HG02884 (cell line): ENCODE data around the gene UBE3D.
"Not testable (repeated sequence)": the region's sequence is repeated elsewhere in the genome, so short reads cannot be mapped to it uniquely, and the experiment has no call there.

Experiments
- ATAC-seq: cut with Tn5 transposase; IDR thresholded peaks from one replicate; pipeline ENCODE4 v1.9.1; 2021; ENCODE audit warnings: mild to moderate bottlenecking, moderate library complexity; ENCODE audit not compliant: unreplicated experiment

Gene UBE3D

GRCh38 chr6:82921258-82921657, 144.4 kb downstream of the UBE3D start:
- no peak for ATAC-seq

GRCh38 chr6:82917346-82918064, 148.1 kb downstream of the UBE3D start:
- ATAC-seq = no peak

GRCh38 chr6:82915666-82916065, 150.0 kb downstream of the UBE3D start:
- no peak for ATAC-seq

- no peak for ATAC-seq
Observed at GRCh38 chr6:82914511-82914910, 151.1 kb downstream of the UBE3D start.

GRCh38 chr6:82910820-82911219, 154.8 kb downstream of the UBE3D start:
- no peak for ATAC-seq

GRCh38 chr6:82910395-82910794, 155.2 kb downstream of the UBE3D start:
- ATAC-seq = no peak

GRCh38 chr6:82909551-82909950, 156.1 kb downstream of the UBE3D start:
- ATAC-seq = no peak

- no peak for ATAC-seq
Observed at GRCh38 chr6:82908661-82909060, 157.0 kb downstream of the UBE3D start.

- no peak for ATAC-seq
Observed at GRCh38 chr6:82906951-82907350, 158.7 kb downstream of the UBE3D start.

- ATAC-seq = no peak
Observed at GRCh38 chr6:82906489-82906888, 159.2 kb downstream of the UBE3D start.

- ATAC-seq = no peak
Observed at GRCh38 chr6:82904860-82905259, 160.8 kb downstream of the UBE3D start.

GRCh38 chr6:82904257-82904656, 161.4 kb downstream of the UBE3D start:
- ATAC-seq = no peak

- no peak for ATAC-seq
Observed at GRCh38 chr6:82902290-82902689, 163.4 kb downstream of the UBE3D start.

- no peak for ATAC-seq
Observed at GRCh38 chr6:82894653-82895259, 170.9 kb downstream of the UBE3D start.

- ATAC-seq = no peak
Observed at GRCh38 chr6:82893889-82894652, 171.6 kb downstream of the UBE3D start.

GRCh38 chr6:82891503-82891902, 174.1 kb downstream of the UBE3D start:
- ATAC-seq = not testable (repeated sequence)

GRCh38 chr6:82891076-82891475, 174.6 kb downstream of the UBE3D start:
- no peak for ATAC-seq

GRCh38 chr6:82890240-82890639, 175.4 kb downstream of the UBE3D start:
- ATAC-seq = no peak

- ATAC-seq = no peak
Observed at GRCh38 chr6:82889143-82889542, 176.5 kb downstream of the UBE3D start.

- ATAC-seq = no peak
Observed at GRCh38 chr6:82882363-82883023, 183.1 kb downstream of the UBE3D start.

GRCh38 chr6:82881519-82881918, 184.1 kb downstream of the UBE3D start:
- ATAC-seq = no peak
